GM23248 (cell line): ENCODE results near the gene TRIP12. TPM values are rescaled to one million over a fixed set of nuclear protein-coding genes. Genes with fewer than 3 reads are reported as not detected.
"Not testable (repeated sequence)": the region's sequence is repeated elsewhere in the genome, so short reads cannot be mapped to it uniquely, and the experiment has no call there.

Experiments used
- DNase-seq: peaks from one replicate; pipeline ENCODE4 v3.0.0-alpha.2; 2015
- H2AFZ ChIP-seq: fragments of 200-600 bp; sonication (generic); 2 replicates; pipeline ENCODE4 v1.6.1; 2016; ENCODE audit warnings: antibody characterized with exemption
- H3F3A ChIP-seq: fragments of 200-600 bp; sonication (generic); 2 replicates; pipeline ENCODE4 v1.6.1; 2016; ENCODE audit warnings: mild to moderate bottlenecking, antibody characterized with exemption, mixed run types; ENCODE audit not compliant: insufficient read depth
- H3K27ac ChIP-seq: fragments of 200-600 bp; sonication (generic); 2 replicates; pipeline ENCODE4 v1.5.1; 2016; ENCODE audit warnings: mild to moderate bottlenecking
- H3K27me3 ChIP-seq: fragments of 200-600 bp; sonication (generic); replicated peaks from 2 replicates; pipeline ENCODE4 v1.6.1; 2016; ENCODE audit warnings: mild to moderate bottlenecking; ENCODE audit not compliant: insufficient read depth
- H3K36me3 ChIP-seq: fragments of 200-600 bp; sonication (generic); 2 replicates; pipeline ENCODE4 v1.6.1; 2016; ENCODE audit warnings: low read depth, mild to moderate bottlenecking
- H3K4me1 ChIP-seq: fragments of 200-600 bp; sonication (generic); 2 replicates; pipeline ENCODE4 v1.6.1; 2016; ENCODE audit warnings: mild to moderate bottlenecking; ENCODE audit not compliant: insufficient read depth
- H3K4me2 ChIP-seq: fragments of 200-600 bp; sonication (generic); one replicate; pipeline ENCODE4 v1.6.1; 2016; ENCODE audit warnings: mild to moderate bottlenecking; ENCODE audit not compliant: unreplicated experiment
- H3K4me3 ChIP-seq: fragments of 200-600 bp; sonication (generic); 2 replicates; pipeline ENCODE4 v1.5.1; 2016; ENCODE audit warnings: mild to moderate bottlenecking
- H3K79me2 ChIP-seq: fragments of 200-600 bp; sonication (generic); 2 replicates; pipeline ENCODE4 v1.6.1; 2016; ENCODE audit warnings: mild to moderate bottlenecking; ENCODE audit not compliant: insufficient read depth
- H3K9ac ChIP-seq: fragments of 200-600 bp; sonication (generic); 2 replicates; pipeline ENCODE4 v1.6.1; 2016; ENCODE audit warnings: mild to moderate bottlenecking
- H3K9me2 ChIP-seq: fragments of 200-600 bp; sonication (generic); 2 replicates; pipeline ENCODE4 v1.6.1; 2016; ENCODE audit warnings: mixed run types, mild to moderate bottlenecking, moderate library complexity; ENCODE audit not compliant: insufficient read depth
- H3K9me3 ChIP-seq: fragments of 200-600 bp; sonication (generic); one replicate; pipeline ENCODE4 v1.6.1; 2017; ENCODE audit warnings: low read depth
- H4K20me1 ChIP-seq: fragments of 200-600 bp; sonication (generic); 2 replicates; pipeline ENCODE4 v1.6.0; 2016; ENCODE audit not compliant: insufficient read depth
- EZH2 ChIP-seq: fragments of 200-600 bp; sonication (generic); IDR thresholded peaks from 2 replicates; pipeline ENCODE4 v1.6.1; 2018; ENCODE audit warnings: antibody characterized with exemption, mild to moderate bottlenecking; ENCODE audit not compliant: insufficient read depth, poor library complexity, severe bottlenecking
- EZH2phosphoT487 ChIP-seq: fragments of 200-600 bp; sonication (generic); IDR thresholded peaks from 2 replicates; pipeline ENCODE4 v1.6.1; 2018; ENCODE audit warnings: antibody characterized with exemption, moderate library complexity, mild to moderate bottlenecking, low read depth; ENCODE audit not compliant: insufficient read depth
- WGBS, 2 experiments: methylation state at CpG; one replicate each; pipeline ENCODE4 v1.1.6; 2015 to 2017; ENCODE audit warnings: low lambda C conversion rate in 2 of 2, low coverage in 1 of 2; ENCODE audit errors: missing lambda C conversion rate in 2 of 2; 5-methylcytosine and 5-hydroxymethylcytosine counted together
- in situ Hi-C: fragments of 300-500 bp; cut with MboI; formaldehyde crosslinking; loops from 2 replicates; pipeline ENCODE4 v1.15.0; 2020
- polyA plus RNA-seq: library from polyadenylated mRNA; unstranded; fragments of >200 nt; fragmentation: Nextera tagmentation; extraction: Ambion mirVana; gene quantifications from 2 replicates; pipeline ENCODE4 v1.2.1, GENCODE V29; 2016
- total RNA-seq: library from RNA; depleted of rRNA; stranded (reverse); fragments of >200 nt; shearing (Covaris generic); gene quantifications from 2 replicates; pipeline ENCODE4 v1.2.3, GENCODE V29; 2014

The TRIP12 gene
- total and polyA plus RNA-seq, 2 experiments from 2014 or later: 52.2 to 124 TPM

DNA sequence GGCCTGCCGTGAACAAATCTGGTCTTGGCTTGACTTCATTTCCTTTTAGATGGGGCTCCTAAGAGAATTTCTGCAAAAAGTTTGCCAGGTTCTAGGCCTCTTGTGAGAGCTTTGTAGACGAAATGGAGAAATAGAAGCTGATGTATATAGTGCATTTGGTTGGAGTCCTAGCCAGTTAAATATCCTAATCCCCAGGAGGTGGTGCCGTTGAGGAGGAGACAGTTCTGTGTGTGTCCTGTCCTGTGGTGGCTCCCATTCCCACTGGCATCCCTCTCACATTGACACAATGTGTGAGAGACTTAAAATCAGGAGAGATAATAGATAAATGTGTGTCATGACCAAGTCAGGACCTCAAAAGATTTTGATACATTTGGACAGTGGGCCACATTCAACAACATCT, 172.9 kb downstream of the TRIP12 start:
- no peak for DNase-seq
- no peaks in the 10 kb centered on the region for H4K20me1 ChIP-seq
- H3K79me2 ChIP-seq: no peaks in the 10 kb centered on the region
- no peak overlapping the region for H3K27ac ChIP-seq
- no peak overlapping the region for H3K4me3 ChIP-seq
- H3K4me1 ChIP-seq: no peaks in the 10 kb centered on the region
- no peaks in the 10 kb centered on the region for H3F3A ChIP-seq
- no peaks in the 10 kb centered on the region for H3K36me3 ChIP-seq
- TF ChIP-seq EZH2: no peak
- no peak for TF ChIP-seq EZH2phosphoT487
- H3K4me2 ChIP-seq: no peak overlapping the region
- H3K9me2 ChIP-seq: no peaks in the 10 kb centered on the region
- in situ Hi-C loops: no loop called here
- no peaks in the 10 kb centered on the region for H3K27me3 ChIP-seq
- H2AFZ ChIP-seq: no peak overlapping the region
- H3K9me3 ChIP-seq: no peaks in the 10 kb centered on the region
- H3K9ac ChIP-seq: no peak overlapping the region
- 88 to 92% methylated on average over 3 of the region's 3 CpGs for WGBS, 2 experiments

DNA sequence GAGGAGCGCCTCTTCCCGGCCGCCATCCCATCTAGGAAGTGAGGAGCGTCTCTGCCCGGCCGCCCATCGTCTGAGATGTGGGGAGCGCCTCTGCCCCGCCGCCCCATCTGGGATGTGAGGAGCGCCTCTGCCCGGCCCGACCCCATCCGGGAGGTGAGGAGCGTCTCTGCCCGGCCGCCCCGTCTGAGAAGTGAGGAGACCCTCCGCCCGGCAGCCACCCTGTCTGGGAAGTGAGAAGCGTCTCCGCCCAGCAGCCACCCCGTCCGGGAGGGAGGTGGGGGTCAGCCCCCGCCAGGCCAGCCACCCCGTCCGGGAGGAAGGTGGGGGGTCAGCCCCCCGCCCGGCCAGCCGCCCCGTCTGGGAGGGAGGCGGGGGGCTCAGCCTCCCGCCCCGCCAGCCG, 179.1 kb downstream of the TRIP12 start:
- H2AFZ ChIP-seq, H3K4me3 ChIP-seq, H3F3A ChIP-seq, H3K36me3 ChIP-seq, DNase-seq, H3K9me2 ChIP-seq, in situ Hi-C loops, H3K79me2 ChIP-seq, H3K4me2 ChIP-seq, H3K9ac ChIP-seq, H3K27ac ChIP-seq, H3K27me3 ChIP-seq, H3K9me3 ChIP-seq, H3K4me1 ChIP-seq, H4K20me1 ChIP-seq: not testable (repeated sequence)
- 94% methylated on average over 31 of the region's 35 CpGs; no CpG with 5 or more reads in 1 of the 2 experiments for WGBS, 2 experiments

DNA sequence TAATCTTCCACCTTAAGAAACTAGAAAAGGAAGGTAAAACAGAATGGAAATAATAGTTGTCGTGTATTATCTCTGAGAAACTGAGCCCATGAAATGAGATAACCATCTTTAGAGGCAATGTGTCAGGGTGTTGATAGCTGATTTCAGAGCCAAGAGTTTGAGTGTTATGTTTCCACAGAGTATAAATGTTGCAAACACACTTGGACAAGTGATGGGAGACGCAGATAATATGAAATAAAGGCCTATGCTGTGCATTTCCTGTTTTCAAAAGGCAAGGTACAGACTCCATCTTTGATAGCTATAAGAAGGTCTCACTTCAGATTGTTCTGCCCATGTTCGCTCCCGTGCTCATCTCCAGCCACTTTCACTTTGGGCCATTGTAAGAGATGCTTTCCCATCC, 181.5 kb downstream of the TRIP12 start:
- Histone ChIP-seq H3K27me3 (no peaks in the 10 kb centered on the region), H2AFZ (no peak overlapping the region), H3K27ac (no peak overlapping the region), H3K4me2 (no peak overlapping the region), H3K4me1 (no peaks in the 10 kb centered on the region), H3K4me3 (no peak overlapping the region), H3K79me2 (no peaks in the 10 kb centered on the region), H3F3A (no peaks in the 10 kb centered on the region), H3K36me3 (no peaks in the 10 kb centered on the region), H4K20me1 (no peaks in the 10 kb centered on the region), H3K9ac (no peak overlapping the region), H3K9me2 (no peaks in the 10 kb centered on the region), H3K9me3 (no peaks in the 10 kb centered on the region)
- DNase-seq: no peak
- WGBS, 2 experiments: 69 to 71% methylated on average over 4 of the region's 4 CpGs
- no peak for TF ChIP-seq EZH2phosphoT487
- TF ChIP-seq EZH2: no peak
- in situ Hi-C loops: no loop called here

DNA sequence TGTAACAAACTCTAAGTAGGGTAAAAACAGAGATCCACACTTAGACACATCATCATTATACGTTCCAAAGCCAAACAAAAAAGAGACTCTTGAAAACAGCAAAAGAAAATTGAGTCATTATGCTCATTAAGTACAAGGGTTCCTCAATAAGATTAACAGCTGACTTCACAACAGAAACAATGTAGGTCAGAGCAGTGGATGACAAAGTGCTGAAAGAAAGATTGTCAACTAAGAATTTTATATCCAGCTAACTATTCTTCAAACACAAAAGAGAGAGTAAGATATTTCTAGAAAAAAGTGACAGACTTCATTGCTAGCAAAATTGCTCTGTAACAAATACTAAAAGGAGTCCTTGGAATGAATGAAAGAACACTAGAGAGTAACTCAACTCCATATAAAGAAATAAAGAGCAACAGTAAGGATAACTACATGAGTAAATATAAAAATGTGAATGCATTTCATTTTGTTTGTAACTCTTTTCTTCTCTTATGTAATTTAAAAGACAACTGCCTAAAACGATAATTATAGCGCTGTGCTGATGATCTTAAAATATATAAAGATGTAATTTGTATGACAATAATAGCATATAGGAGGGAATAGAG, 183.7 kb downstream of the TRIP12 start:
- no peaks in the 10 kb centered on the region for H3K36me3 ChIP-seq
- in situ Hi-C loops: no loop called here
- DNase-seq: no peak
- H3K4me3 ChIP-seq: no peak overlapping the region
- H3F3A ChIP-seq: no peaks in the 10 kb centered on the region
- 65 to 67% methylated on average over 3 of the region's 3 CpGs for WGBS, 2 experiments
- H3K27me3 ChIP-seq: no peaks in the 10 kb centered on the region
- H3K4me1 ChIP-seq: no peaks in the 10 kb centered on the region
- H2AFZ ChIP-seq: no peak overlapping the region
- H3K4me2 ChIP-seq: no peak overlapping the region
- H3K9me3 ChIP-seq: no peaks in the 10 kb centered on the region
- H3K27ac ChIP-seq: no peak overlapping the region
- TF ChIP-seq EZH2phosphoT487 (no peak), EZH2 (no peak)
- H3K79me2 ChIP-seq: no peaks in the 10 kb centered on the region
- no peak overlapping the region for H3K9ac ChIP-seq
- H4K20me1 ChIP-seq: no peaks in the 10 kb centered on the region
- no peaks in the 10 kb centered on the region for H3K9me2 ChIP-seq

DNA sequence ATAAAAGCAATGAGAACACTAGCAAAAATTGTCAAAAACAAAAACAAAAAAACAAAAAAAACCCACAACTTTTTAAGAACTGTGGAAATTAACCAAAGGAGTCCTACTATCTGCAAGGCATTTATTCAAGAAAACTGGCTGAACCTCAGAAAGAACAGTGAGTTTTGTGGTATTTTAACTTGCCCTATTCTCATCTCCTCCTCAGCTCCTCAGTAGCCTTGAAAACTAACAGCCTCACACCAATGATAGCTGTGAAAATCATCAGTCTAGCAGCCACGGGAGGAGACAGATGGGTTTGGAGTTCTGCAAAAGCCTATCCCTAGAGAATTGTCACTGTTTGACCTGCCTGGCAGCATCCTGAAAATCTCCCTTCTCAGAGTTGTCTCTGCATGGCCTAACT, 187.4 kb downstream of the TRIP12 start:
- in situ Hi-C loops: no loop called here
- no peaks in the 10 kb centered on the region for H3K36me3 ChIP-seq
- H2AFZ ChIP-seq: no peak overlapping the region
- WGBS, 2 experiments: 75 to 88% methylated on average over 1 of the region's 1 CpG
- no peaks in the 10 kb centered on the region for H3F3A ChIP-seq
- no peak overlapping the region for H3K4me3 ChIP-seq
- H3K27ac ChIP-seq: no peak overlapping the region
- TF ChIP-seq EZH2phosphoT487: no peak
- no peak for TF ChIP-seq EZH2
- no peaks in the 10 kb centered on the region for H3K27me3 ChIP-seq
- H3K9ac ChIP-seq: no peak overlapping the region
- no peaks in the 10 kb centered on the region for H3K9me2 ChIP-seq
- DNase-seq: no peak
- no peaks in the 10 kb centered on the region for H4K20me1 ChIP-seq
- no peaks in the 10 kb centered on the region for H3K4me1 ChIP-seq
- H3K4me2 ChIP-seq: no peak overlapping the region
- H3K79me2 ChIP-seq: no peaks in the 10 kb centered on the region
- no peaks in the 10 kb centered on the region for H3K9me3 ChIP-seq
